GM23338 (cell line): ENCODE measurements around the gene FBXO28. TPM values are rescaled to one million over a fixed set of nuclear protein-coding genes. Genes with fewer than 3 reads are reported as not detected.

Source experiments
- ATAC-seq: fragments of 200-7000 bp; cut with Tn5 transposase; 3 replicates; pipeline ENCODE4 v1.9.1; 2020
- DNase-seq: peaks from one replicate; pipeline ENCODE4 v3.0.0-alpha.2; 2015; ENCODE audit warnings: low spot score
- H2AFZ ChIP-seq: fragments of 200-600 bp; sonication (generic); 2 replicates; pipeline ENCODE4 v1.8.0; 2016; ENCODE audit warnings: antibody characterized with exemption, mild to moderate bottlenecking, moderate library complexity
- H3F3A ChIP-seq: fragments of 200-600 bp; sonication (generic); replicated peaks from 2 replicates; pipeline ENCODE4 v1.8.0; 2017; ENCODE audit warnings: antibody characterized with exemption, mixed run types, low read depth
- H3K27ac ChIP-seq: fragments of 200-600 bp; sonication (generic); 2 replicates; pipeline ENCODE4 v1.6.1; 2016; ENCODE audit warnings: low read depth
- H3K27me3 ChIP-seq: fragments of 200-600 bp; sonication (generic); 2 replicates; pipeline ENCODE4 v1.8.0; 2016; ENCODE audit warnings: mild to moderate bottlenecking, mixed run types, moderate library complexity; ENCODE audit not compliant: insufficient read depth
- H3K36me3 ChIP-seq: fragments of 200-600 bp; sonication (generic); 2 replicates; pipeline ENCODE4 v1.8.0; 2016; ENCODE audit warnings: mild to moderate bottlenecking; ENCODE audit not compliant: insufficient read depth
- H3K4me1 ChIP-seq: fragments of 200-600 bp; sonication (generic); 2 replicates; pipeline ENCODE4 v1.8.0; 2016; ENCODE audit warnings: mild to moderate bottlenecking, moderate library complexity; ENCODE audit not compliant: insufficient read depth
- H3K4me2 ChIP-seq: fragments of 200-600 bp; sonication (generic); 2 replicates; pipeline ENCODE4 v1.7.1; 2017; ENCODE audit warnings: mixed run types
- H3K4me3 ChIP-seq: fragments of 200-600 bp; sonication (generic); 2 replicates; pipeline ENCODE4 v1.6.1; 2016; ENCODE audit warnings: mixed run types
- H3K79me2 ChIP-seq: fragments of 200-600 bp; sonication (generic); replicated peaks from 2 replicates; pipeline ENCODE4 v1.8.0; 2017; ENCODE audit warnings: mild to moderate bottlenecking; ENCODE audit not compliant: insufficient read depth
- H3K9me2 ChIP-seq: fragments of 200-600 bp; sonication (generic); 2 replicates; pipeline ENCODE4 v1.8.0; 2017; ENCODE audit not compliant: insufficient read depth
- H4K20me1 ChIP-seq: fragments of 200-600 bp; sonication (generic); replicated peaks from 2 replicates; pipeline ENCODE4 v1.8.0; 2017; ENCODE audit warnings: mild to moderate bottlenecking; ENCODE audit not compliant: insufficient read depth
- H3K27ac Mint-ChIP-seq: 2 replicates; pipeline ENCODE4 v1.8.0; 2020; ENCODE audit warnings: inconsistent platforms, mild to moderate bottlenecking, moderate library complexity, mixed read lengths
- H3K27me3 Mint-ChIP-seq: 3 replicates; pipeline ENCODE4 v1.8.0; 2022; ENCODE audit warnings: low read depth, mild to moderate bottlenecking, moderate library complexity, mixed read lengths, inconsistent platforms; ENCODE audit not compliant: insufficient read depth, poor library complexity
- H3K36me3 Mint-ChIP-seq: 3 replicates; pipeline ENCODE4 v1.8.0; 2021; ENCODE audit warnings: low read depth, mild to moderate bottlenecking, inconsistent platforms, moderate library complexity, mixed read lengths
- H3K4me1 Mint-ChIP-seq: 3 replicates; pipeline ENCODE4 v1.8.0; 2020; ENCODE audit warnings: mild to moderate bottlenecking, inconsistent platforms, mixed read lengths
- H3K4me3 Mint-ChIP-seq: 3 replicates; pipeline ENCODE4 v1.8.0; 2021; ENCODE audit warnings: moderate library complexity, mild to moderate bottlenecking, inconsistent platforms, mixed read lengths
- H3K9me3 Mint-ChIP-seq: 3 replicates; pipeline ENCODE4 v1.8.0; 2020; ENCODE audit warnings: moderate library complexity, mild to moderate bottlenecking, inconsistent platforms, mixed read lengths
- CREB1 ChIP-seq: fragments of 250-450 bp; sonication (Bioruptor Pico); IDR thresholded peaks from 2 replicates; pipeline ENCODE4 v1.5.0; 2020; ENCODE audit warnings: low read depth, mild to moderate bottlenecking, moderate library complexity
- EZH2 ChIP-seq: fragments of 200-600 bp; sonication (generic); IDR thresholded peaks from one replicate; pipeline ENCODE4 v1.8.0; 2017; ENCODE audit warnings: antibody characterized with exemption, mild to moderate bottlenecking, low read depth; ENCODE audit not compliant: unreplicated experiment
- EZH2phosphoT487 ChIP-seq: fragments of 200-600 bp; sonication (generic); IDR thresholded peaks from one replicate; pipeline ENCODE4 v1.8.1; 2018; ENCODE audit warnings: antibody characterized with exemption; ENCODE audit not compliant: unreplicated experiment
- JUNB ChIP-seq: IDR thresholded peaks from one replicate; pipeline ENCODE4 v1.6.1; 2016; ENCODE audit warnings: antibody characterized with exemption; ENCODE audit not compliant: unreplicated experiment
- NANOG ChIP-seq: IDR thresholded peaks from 2 replicates; pipeline ENCODE4 v1.6.1; 2016; ENCODE audit warnings: antibody characterized with exemption, borderline replicate concordance
- POLR2AphosphoS5 ChIP-seq: IDR thresholded peaks from 2 replicates; pipeline ENCODE4 v1.6.1; 2016; ENCODE audit warnings: antibody characterized with exemption, low read depth
- STAT1 ChIP-seq: IDR thresholded peaks from one replicate; pipeline ENCODE4 v1.6.1; 2016; ENCODE audit warnings: antibody characterized with exemption; ENCODE audit not compliant: unreplicated experiment
- ZNF114 ChIP-seq: fragments of 250-450 bp; sonication (Bioruptor Pico); IDR thresholded peaks from 2 replicates; pipeline ENCODE4 v1.5.0; 2020; ENCODE audit warnings: mild to moderate bottlenecking, moderate library complexity
- ZNF331 ChIP-seq: fragments of 250-450 bp; sonication (Bioruptor Pico); IDR thresholded peaks from 2 replicates; pipeline ENCODE4 v1.5.0; 2020; ENCODE audit warnings: low read depth, mild to moderate bottlenecking, moderate library complexity
- polyA plus RNA-seq: library from polyadenylated mRNA; unstranded; fragments of >200 nt; fragmentation: Nextera tagmentation; extraction: Ambion mirVana; gene quantifications from 2 replicates; pipeline ENCODE4 v1.2.1, GENCODE V29; 2016
- total RNA-seq: library from RNA; depleted of rRNA; stranded (reverse); fragments of >200 nt; shearing (Covaris generic); gene quantifications from 2 replicates; pipeline ENCODE4 v1.2.3, GENCODE V29; 2014
- TF ChIP-seq, protein P1 (sequence below): fragments of 250-450 bp; sonication (Bioruptor Pico); IDR thresholded peaks from 2 replicates; pipeline ENCODE4 v1.5.0; 2020; ENCODE audit warnings: mild to moderate bottlenecking, moderate library complexity
- TF ChIP-seq, protein P2 (sequence below): IDR thresholded peaks from one replicate; pipeline ENCODE4 v1.6.1; 2018; ENCODE audit warnings: antibody characterized with exemption; ENCODE audit not compliant: unreplicated experiment
- TF ChIP-seq, protein P3 (sequence below), 2 experiments: fragments of 200-600 bp in 1 of 2; sonication (generic) in 1 of 2; conservative IDR thresholded peaks; 2 replicates each; pipeline versions ENCODE4 v1.5.1 to v1.6.1; 2016 to 2017; ENCODE audit warnings: antibody characterized with exemption in 2 of 2, low read depth in 2 of 2, mild to moderate bottlenecking in 2 of 2, moderate library complexity in 1 of 2
- TF ChIP-seq, protein P4 (sequence below): IDR thresholded peaks from 2 replicates; pipeline ENCODE4 v1.6.1; 2016; ENCODE audit warnings: antibody characterized with exemption

FBXO28 gene
- total and polyA plus RNA-seq, 2 experiments from 2014 or later = 16.9 to 45.2 TPM

DNA sequence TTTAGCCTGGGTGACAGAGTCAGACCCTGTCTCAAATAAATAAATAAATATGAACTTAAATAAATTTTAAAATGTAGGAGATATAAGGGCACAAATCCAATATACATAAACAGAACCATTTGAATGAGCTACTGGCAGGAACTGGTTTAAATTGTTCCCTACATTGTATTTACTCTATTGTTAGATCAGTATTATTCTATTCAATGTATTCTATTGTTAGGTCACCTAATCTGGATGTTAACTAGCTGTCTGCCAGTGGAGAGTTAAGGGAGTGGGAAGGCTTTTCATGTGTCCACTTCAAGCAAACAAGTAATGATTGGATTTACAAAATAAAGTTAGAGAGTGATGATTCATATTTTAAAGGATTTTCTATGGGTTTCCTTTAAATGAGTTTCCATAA lies 4.9 kb upstream of the FBXO28 start:
- H3K4me2 ChIP-seq = no peak overlapping the region
- no peaks in the 10 kb centered on the region for H4K20me1 ChIP-seq
- H3K4me3 ChIP-seq = no peak overlapping the region
- H3K79me2 ChIP-seq = no peaks in the 10 kb centered on the region
- H3K9me3 Mint-ChIP-seq = no peaks in the 10 kb centered on the region
- TF ChIP-seq, protein P1, sequence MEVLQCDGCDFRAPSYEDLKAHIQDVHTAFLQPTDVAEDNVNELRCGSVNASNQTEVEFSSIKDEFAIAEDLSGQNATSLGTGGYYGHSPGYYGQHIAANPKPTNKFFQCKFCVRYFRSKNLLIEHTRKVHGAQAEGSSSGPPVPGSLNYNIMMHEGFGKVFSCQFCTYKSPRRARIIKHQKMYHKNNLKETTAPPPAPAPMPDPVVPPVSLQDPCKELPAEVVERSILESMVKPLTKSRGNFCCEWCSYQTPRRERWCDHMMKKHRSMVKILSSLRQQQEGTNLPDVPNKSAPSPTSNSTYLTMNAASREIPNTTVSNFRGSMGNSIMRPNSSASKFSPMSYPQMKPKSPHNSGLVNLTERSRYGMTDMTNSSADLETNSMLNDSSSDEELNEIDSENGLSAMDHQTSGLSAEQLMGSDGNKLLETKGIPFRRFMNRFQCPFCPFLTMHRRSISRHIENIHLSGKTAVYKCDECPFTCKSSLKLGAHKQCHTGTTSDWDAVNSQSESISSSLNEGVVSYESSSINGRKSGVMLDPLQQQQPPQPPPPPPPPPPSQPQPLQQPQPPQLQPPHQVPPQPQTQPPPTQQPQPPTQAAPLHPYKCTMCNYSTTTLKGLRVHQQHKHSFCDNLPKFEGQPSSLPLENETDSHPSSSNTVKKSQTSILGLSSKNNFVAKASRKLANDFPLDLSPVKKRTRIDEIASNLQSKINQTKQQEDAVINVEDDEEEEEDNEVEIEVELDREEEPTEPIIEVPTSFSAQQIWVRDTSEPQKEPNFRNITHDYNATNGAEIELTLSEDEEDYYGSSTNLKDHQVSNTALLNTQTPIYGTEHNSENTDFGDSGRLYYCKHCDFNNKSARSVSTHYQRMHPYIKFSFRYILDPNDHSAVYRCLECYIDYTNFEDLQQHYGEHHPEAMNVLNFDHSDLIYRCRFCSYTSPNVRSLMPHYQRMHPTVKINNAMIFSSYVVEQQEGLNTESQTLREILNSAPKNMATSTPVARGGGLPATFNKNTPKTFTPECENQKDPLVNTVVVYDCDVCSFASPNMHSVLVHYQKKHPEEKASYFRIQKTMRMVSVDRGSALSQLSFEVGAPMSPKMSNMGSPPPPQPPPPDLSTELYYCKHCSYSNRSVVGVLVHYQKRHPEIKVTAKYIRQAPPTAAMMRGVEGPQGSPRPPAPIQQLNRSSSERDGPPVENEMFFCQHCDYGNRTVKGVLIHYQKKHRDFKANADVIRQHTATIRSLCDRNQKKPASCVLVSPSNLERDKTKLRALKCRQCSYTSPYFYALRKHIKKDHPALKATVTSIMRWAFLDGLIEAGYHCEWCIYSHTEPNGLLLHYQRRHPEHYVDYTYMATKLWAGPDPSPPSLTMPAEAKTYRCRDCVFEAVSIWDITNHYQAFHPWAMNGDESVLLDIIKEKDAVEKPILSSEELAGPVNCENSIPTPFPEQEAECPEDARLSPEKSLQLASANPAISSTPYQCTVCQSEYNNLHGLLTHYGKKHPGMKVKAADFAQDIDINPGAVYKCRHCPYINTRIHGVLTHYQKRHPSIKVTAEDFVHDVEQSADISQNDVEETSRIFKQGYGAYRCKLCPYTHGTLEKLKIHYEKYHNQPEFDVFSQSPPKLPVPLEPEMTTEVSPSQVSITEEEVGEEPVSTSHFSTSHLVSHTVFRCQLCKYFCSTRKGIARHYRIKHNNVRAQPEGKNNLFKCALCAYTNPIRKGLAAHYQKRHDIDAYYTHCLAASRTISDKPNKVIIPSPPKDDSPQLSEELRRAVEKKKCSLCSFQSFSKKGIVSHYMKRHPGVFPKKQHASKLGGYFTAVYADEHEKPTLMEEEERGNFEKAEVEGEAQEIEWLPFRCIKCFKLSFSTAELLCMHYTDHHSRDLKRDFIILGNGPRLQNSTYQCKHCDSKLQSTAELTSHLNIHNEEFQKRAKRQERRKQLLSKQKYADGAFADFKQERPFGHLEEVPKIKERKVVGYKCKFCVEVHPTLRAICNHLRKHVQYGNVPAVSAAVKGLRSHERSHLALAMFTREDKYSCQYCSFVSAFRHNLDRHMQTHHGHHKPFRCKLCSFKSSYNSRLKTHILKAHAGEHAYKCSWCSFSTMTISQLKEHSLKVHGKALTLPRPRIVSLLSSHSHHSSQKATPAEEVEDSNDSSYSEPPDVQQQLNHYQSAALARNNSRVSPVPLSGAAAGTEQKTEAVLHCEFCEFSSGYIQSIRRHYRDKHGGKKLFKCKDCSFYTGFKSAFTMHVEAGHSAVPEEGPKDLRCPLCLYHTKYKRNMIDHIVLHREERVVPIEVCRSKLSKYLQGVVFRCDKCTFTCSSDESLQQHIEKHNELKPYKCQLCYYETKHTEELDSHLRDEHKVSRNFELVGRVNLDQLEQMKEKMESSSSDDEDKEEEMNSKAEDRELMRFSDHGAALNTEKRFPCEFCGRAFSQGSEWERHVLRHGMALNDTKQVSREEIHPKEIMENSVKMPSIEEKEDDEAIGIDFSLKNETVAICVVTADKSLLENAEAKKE (CRISPR knock-in tag) = no peak
- TF ChIP-seq ZNF331 (CRISPR knock-in tag) = no peak
- no peak for TF ChIP-seq JUNB
- TF ChIP-seq EZH2 = no peak
- TF ChIP-seq ZNF114 (CRISPR knock-in tag) = no peak
- no peak for TF ChIP-seq STAT1
- TF ChIP-seq, protein P2, sequence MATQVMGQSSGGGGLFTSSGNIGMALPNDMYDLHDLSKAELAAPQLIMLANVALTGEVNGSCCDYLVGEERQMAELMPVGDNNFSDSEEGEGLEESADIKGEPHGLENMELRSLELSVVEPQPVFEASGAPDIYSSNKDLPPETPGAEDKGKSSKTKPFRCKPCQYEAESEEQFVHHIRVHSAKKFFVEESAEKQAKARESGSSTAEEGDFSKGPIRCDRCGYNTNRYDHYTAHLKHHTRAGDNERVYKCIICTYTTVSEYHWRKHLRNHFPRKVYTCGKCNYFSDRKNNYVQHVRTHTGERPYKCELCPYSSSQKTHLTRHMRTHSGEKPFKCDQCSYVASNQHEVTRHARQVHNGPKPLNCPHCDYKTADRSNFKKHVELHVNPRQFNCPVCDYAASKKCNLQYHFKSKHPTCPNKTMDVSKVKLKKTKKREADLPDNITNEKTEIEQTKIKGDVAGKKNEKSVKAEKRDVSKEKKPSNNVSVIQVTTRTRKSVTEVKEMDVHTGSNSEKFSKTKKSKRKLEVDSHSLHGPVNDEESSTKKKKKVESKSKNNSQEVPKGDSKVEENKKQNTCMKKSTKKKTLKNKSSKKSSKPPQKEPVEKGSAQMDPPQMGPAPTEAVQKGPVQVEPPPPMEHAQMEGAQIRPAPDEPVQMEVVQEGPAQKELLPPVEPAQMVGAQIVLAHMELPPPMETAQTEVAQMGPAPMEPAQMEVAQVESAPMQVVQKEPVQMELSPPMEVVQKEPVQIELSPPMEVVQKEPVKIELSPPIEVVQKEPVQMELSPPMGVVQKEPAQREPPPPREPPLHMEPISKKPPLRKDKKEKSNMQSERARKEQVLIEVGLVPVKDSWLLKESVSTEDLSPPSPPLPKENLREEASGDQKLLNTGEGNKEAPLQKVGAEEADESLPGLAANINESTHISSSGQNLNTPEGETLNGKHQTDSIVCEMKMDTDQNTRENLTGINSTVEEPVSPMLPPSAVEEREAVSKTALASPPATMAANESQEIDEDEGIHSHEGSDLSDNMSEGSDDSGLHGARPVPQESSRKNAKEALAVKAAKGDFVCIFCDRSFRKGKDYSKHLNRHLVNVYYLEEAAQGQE = no peak
- no peak for TF ChIP-seq CREB1
- TF ChIP-seq, protein P3, sequence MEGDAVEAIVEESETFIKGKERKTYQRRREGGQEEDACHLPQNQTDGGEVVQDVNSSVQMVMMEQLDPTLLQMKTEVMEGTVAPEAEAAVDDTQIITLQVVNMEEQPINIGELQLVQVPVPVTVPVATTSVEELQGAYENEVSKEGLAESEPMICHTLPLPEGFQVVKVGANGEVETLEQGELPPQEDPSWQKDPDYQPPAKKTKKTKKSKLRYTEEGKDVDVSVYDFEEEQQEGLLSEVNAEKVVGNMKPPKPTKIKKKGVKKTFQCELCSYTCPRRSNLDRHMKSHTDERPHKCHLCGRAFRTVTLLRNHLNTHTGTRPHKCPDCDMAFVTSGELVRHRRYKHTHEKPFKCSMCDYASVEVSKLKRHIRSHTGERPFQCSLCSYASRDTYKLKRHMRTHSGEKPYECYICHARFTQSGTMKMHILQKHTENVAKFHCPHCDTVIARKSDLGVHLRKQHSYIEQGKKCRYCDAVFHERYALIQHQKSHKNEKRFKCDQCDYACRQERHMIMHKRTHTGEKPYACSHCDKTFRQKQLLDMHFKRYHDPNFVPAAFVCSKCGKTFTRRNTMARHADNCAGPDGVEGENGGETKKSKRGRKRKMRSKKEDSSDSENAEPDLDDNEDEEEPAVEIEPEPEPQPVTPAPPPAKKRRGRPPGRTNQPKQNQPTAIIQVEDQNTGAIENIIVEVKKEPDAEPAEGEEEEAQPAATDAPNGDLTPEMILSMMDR (conservative IDR thresholded peaks at IDR 0.05; ENCODE audit: low read depth in 2 of 2) = no peak
- TF ChIP-seq, protein P4, sequence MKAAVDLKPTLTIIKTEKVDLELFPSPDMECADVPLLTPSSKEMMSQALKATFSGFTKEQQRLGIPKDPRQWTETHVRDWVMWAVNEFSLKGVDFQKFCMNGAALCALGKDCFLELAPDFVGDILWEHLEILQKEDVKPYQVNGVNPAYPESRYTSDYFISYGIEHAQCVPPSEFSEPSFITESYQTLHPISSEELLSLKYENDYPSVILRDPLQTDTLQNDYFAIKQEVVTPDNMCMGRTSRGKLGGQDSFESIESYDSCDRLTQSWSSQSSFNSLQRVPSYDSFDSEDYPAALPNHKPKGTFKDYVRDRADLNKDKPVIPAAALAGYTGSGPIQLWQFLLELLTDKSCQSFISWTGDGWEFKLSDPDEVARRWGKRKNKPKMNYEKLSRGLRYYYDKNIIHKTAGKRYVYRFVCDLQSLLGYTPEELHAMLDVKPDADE = no peak
- no peak for TF ChIP-seq NANOG
- TF ChIP-seq POLR2AphosphoS5 = no peak
- no peak for TF ChIP-seq EZH2phosphoT487
- no peaks in the 10 kb centered on the region for H3K9me2 ChIP-seq
- no peaks in the 10 kb centered on the region for H3K27me3 Mint-ChIP-seq
- H3K27me3 ChIP-seq = no peaks in the 10 kb centered on the region
- H3K27ac Mint-ChIP-seq = no peak overlapping the region
- H3K36me3 Mint-ChIP-seq = no peaks in the 10 kb centered on the region
- H3K4me1 Mint-ChIP-seq = peaks cover 13% of the 10 kb centered on the region; the same call in 2 of the 3 replicates
- H3K27ac ChIP-seq = no peak overlapping the region
- no peak overlapping the region for H2AFZ ChIP-seq
- H3K4me3 Mint-ChIP-seq = no peak overlapping the region
- no peak for DNase-seq
- H3K4me1 ChIP-seq = peaks cover 7% of the 10 kb centered on the region; the same call in 1 of the 2 replicates
- no peak for ATAC-seq
- no peaks in the 10 kb centered on the region for H3K36me3 ChIP-seq
- H3F3A ChIP-seq = no peaks in the 10 kb centered on the region
